NT2/D1 (cell line): ENCODE measurements around the gene ACKR2.
"Not testable (repeated sequence)": the region's sequence is repeated elsewhere in the genome, so short reads cannot be mapped to it uniquely, and the experiment has no call there.

Source experiments
- DNase-seq: peaks from one replicate; pipeline ENCODE4 v3.0.0-alpha.2; 2011; ENCODE audit warnings: low read depth, low spot score
- H3K27me3 ChIP-seq: 2 replicates; pipeline ENCODE4 v1.6.0; 2011; ENCODE audit warnings: mild to moderate bottlenecking; ENCODE audit not compliant: insufficient read length, insufficient read depth
- H3K36me3 ChIP-seq: 2 replicates; pipeline ENCODE4 v1.6.1; 2011; ENCODE audit warnings: mild to moderate bottlenecking, low read length, mixed read lengths; ENCODE audit not compliant: insufficient read depth, insufficient read length
- H3K4me1 ChIP-seq: 2 replicates; pipeline ENCODE4 v1.5.1; 2011; ENCODE audit not compliant: insufficient read depth, insufficient read length
- H3K4me3 ChIP-seq: 2 replicates; pipeline ENCODE4 v1.5.1; 2011; ENCODE audit warnings: low read depth; ENCODE audit not compliant: insufficient read length
- H3K9ac ChIP-seq: 2 replicates; pipeline ENCODE4 v1.6.0; 2011; ENCODE audit warnings: low read depth; ENCODE audit not compliant: insufficient read length
- H3K9me3 ChIP-seq: 2 replicates; pipeline ENCODE4 v1.5.1; 2011; ENCODE audit warnings: mild to moderate bottlenecking, low read length; ENCODE audit not compliant: insufficient read depth
- SUZ12 ChIP-seq: IDR thresholded peaks from 2 replicates; pipeline ENCODE4 v1.6.1; 2011; ENCODE audit not compliant: insufficient read length, insufficient read depth; ENCODE audit errors: extremely low read depth
- YY1 ChIP-seq: IDR thresholded peaks from 2 replicates; pipeline ENCODE4 v1.6.1; 2011; ENCODE audit not compliant: insufficient read length, insufficient read depth
- ZNF274 ChIP-seq: IDR thresholded peaks from 2 replicates; pipeline ENCODE4 v1.6.1; 2011; ENCODE audit warnings: mild to moderate bottlenecking, low read depth, low read length

The ACKR2 gene

GRCh38 chr3:42807929-42808328 lies 1.3 kb upstream of the ACKR2 start:
- no peak for DNase-seq
- TF ChIP-seq ZNF274 (no peak), YY1 (no peak), SUZ12 (no peak)
- Histone ChIP-seq H3K4me3 (no peak overlapping the region), H3K9me3 (no peaks in the 10 kb centered on the region), H3K4me1 (no peaks in the 10 kb centered on the region), H3K36me3 (no peaks in the 10 kb centered on the region), H3K27me3 (peaks cover 16% of the 10 kb centered on the region), H3K9ac (no peak overlapping the region)

DNA sequence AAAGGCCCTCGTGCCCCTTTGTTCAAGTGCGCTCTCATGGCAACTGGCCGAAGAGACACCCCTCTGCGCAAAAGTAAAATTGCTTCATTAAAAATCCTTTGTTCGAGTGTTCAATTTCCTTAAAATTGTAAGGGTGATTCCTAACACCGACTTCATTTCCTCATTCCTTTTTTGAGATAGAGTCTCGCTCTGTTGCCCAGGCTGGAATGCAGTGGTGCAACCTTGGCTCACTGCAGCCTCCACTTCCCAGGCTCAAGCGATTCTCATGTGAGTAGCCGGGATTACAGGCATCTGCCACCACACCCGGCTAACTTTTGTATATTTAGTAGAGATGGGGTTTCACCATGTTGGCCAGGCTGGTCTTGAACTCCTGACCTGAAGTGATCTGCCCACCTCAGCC lies 1.5 kb downstream of the ACKR2 start:
- not testable (repeated sequence) for H3K9me3 ChIP-seq, H3K4me3 ChIP-seq, H3K27me3 ChIP-seq, H3K4me1 ChIP-seq, DNase-seq, H3K36me3 ChIP-seq, H3K9ac ChIP-seq

GRCh38 chr3:42811118-42811883 lies 2.1 kb downstream of the ACKR2 start:
- H3K27me3 ChIP-seq, H3K9me3 ChIP-seq, H3K4me3 ChIP-seq, H3K36me3 ChIP-seq, H3K9ac ChIP-seq, H3K4me1 ChIP-seq: not testable (repeated sequence)
- DNase-seq: peak; percentile 13

DNA sequence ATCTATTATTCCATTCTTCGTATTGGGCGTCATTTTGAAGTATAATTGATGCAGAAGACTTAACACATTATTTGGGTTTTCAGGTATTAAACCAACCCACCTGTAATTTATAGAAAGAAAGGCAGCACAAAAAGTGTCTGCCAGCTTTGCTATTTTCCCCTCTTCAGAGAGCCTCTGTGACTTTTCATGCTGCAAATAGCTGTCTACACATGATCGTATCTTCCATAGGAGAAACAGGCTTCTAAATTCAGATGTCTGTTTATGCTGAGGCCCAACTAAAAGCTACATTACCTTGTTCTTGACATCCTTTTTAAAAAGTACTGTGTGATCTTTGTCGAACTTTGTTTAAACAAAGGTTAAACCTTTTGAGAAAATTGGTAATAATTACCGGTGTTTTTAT lies 5.0 kb downstream of the ACKR2 start:
- H3K4me1 ChIP-seq: no peaks in the 10 kb centered on the region
- H3K9me3 ChIP-seq: no peaks in the 10 kb centered on the region
- H3K36me3 ChIP-seq: no peaks in the 10 kb centered on the region
- no peak overlapping the region for H3K4me3 ChIP-seq
- H3K27me3 ChIP-seq: no peaks in the 10 kb centered on the region
- no peak for TF ChIP-seq YY1
- TF ChIP-seq ZNF274: no peak
- TF ChIP-seq SUZ12: no peak
- DNase-seq: no peak
- H3K9ac ChIP-seq: no peak overlapping the region

DNA sequence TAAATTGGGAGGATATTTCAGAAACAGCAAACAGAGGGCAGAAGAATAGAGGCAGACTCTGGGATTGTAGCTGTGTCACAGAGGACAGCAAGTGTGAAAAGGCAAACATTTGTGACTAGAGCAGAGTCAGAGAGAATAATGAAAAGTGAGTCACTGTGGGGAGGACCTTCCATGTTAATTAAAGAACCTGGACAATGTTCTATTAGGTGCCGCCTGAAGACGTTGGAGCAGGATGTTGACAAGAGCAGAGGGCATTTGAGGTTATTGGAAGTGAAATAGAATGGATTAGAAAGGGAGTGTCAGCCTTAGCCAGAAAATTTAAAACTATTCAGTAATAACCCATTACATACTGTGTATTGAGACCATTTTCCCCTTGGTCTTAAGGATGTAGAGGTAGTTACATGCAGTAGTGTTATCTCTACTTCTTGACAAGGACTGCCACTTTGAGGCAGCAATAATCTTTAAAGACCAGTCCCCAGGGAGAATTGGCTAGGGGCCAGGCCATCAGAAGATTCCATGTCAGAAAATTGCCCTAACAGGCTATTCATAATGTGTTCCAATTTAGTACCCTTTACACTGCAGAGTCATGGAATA lies 5.8 kb downstream of the ACKR2 start:
- TF ChIP-seq YY1: no peak
- TF ChIP-seq ZNF274: no peak
- TF ChIP-seq SUZ12: no peak
- Histone ChIP-seq H3K4me1 (peaks cover 2% of the 10 kb centered on the region), H3K9ac (no peak overlapping the region), H3K4me3 (no peak overlapping the region), H3K27me3 (no peaks in the 10 kb centered on the region), H3K36me3 (no peaks in the 10 kb centered on the region), H3K9me3 (no peaks in the 10 kb centered on the region)
- no peak for DNase-seq

DNA sequence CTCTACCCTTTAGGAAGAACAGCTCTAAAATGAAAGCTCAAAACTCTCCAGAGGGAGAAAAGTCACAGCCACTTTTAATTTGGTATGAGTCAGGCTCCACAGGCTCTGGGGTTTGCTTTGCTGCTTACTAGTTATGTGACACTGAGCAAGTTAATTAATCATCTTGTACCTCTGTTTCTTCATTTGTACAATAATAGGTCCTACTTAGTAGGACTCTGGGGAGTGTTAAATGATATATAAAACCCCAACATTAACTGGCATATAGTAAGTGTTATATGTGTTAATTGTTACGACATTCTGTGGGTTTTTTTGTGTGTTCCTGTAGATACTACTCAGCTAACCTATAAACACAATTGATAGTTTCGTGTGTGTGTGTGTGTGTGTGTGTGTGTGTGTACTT lies 6.6 kb downstream of the ACKR2 start:
- DNase-seq: no peak
- Histone ChIP-seq H3K36me3 (no peaks in the 10 kb centered on the region), H3K9ac (no peak overlapping the region)

GRCh38 chr3:42819351-42819965 lies 10.2 kb downstream of the ACKR2 start:
- no peak overlapping the region for H3K9ac ChIP-seq
- no peaks in the 10 kb centered on the region for H3K36me3 ChIP-seq
- H3K4me1 ChIP-seq: peaks cover 2% of the 10 kb centered on the region
- no peaks in the 10 kb centered on the region for H3K9me3 ChIP-seq
- TF ChIP-seq YY1 (no peak), SUZ12 (no peak), ZNF274 (no peak)
- no peak for DNase-seq
- no peaks in the 10 kb centered on the region for H3K27me3 ChIP-seq
- H3K4me3 ChIP-seq: no peak overlapping the region

More for the DNA sequence above, 6.6 kb downstream of the ACKR2 start:
- no peaks in the 10 kb centered on the region for H3K9me3 ChIP-seq
- H3K4me3 ChIP-seq: no peak overlapping the region
- TF ChIP-seq ZNF274 (no peak), SUZ12 (no peak), YY1 (no peak)
- H3K4me1 ChIP-seq: peaks cover 2% of the 10 kb centered on the region
- H3K27me3 ChIP-seq: no peaks in the 10 kb centered on the region
